ENCODE measurements around the gene ZBTB20.
A peak's percentile ranks its signal among the peaks of the same experiment; 100 is the strongest.
"Not testable (repeated sequence)": the region's sequence is repeated elsewhere in the genome, so short reads cannot be mapped to it uniquely, and the experiment has no call there.

ZBTB20 gene

GRCh38 chr3:115146418-115147328 lies at the start of gene ZBTB20:
Gene ZBTB20, minus strand, starts transcription at chr3:115147288.
- DNase-seq (ENCODE audit: low read depth): peak; percentile 36

DNA sequence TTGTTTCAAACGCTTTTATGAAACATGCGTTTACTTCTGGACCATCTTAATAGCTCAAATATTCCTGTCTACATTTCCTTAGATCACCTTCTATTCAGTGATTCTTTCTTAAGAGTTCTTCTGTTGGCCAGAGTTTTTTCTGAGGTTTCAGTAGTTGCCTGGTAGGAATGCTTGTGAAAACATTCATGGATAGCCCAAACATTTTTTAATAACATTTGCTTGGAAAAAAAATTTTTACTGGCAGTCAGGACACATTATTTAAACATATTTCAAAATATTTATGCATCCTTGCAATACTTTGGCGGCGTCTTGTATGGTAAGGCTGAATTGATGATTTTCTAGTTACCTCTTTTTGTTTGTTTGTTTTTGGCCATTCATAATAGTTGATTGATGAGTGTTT lies 47.4 kb upstream of the ZBTB20 start:
- DNase-seq (ENCODE audit: low read depth): no peak

DNA sequence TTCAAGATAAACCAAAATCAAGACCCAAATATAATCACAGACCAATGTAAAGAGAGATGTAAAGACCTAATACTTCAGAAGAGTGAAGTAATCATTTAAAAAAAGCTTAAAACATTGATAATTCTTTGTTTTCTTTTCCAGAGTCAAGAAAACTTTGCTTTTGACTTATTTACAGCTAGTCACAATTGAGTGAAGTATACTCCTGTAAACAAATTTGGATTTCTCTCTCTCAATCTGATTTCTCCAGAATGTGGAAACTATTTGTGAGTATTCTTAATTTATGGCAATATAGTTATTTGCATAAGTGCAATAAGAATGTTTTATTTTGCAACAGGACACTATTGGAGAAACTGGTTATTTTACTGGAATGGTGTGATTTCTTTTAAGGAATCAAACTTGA lies 43.7 kb upstream of the ZBTB20 start:
- no peak for DNase-seq (ENCODE audit: low read depth)

DNA sequence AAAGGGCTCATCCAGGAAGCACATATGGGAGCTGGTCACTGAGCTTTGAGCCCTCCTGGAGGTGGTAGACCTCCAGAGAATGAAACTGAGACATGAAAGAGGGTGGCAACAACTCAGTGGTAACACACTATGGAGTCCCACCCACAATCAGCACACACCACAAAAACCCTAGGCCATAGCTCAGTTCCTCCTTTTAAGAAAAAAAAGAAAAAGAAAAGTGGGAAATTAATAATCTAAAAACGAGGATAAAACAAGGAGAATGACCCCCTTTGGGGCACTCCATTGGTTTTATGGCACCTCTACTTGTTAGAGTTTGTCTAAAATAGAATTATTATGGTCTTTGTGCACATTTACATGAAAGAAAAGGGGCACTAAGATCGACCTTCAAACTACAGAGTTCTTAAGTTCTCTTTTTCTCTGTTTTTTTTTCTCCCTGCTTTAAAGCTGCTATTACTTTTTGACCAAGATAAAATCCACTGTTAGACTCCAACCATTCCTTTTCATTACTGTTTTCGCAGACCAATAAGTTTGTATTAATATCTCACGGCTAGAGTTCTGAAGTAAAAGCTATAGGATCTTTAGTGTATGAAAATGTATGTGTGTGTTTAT lies 40.2 kb upstream of the ZBTB20 start:
- no peak for DNase-seq (ENCODE audit: low read depth)

DNA sequence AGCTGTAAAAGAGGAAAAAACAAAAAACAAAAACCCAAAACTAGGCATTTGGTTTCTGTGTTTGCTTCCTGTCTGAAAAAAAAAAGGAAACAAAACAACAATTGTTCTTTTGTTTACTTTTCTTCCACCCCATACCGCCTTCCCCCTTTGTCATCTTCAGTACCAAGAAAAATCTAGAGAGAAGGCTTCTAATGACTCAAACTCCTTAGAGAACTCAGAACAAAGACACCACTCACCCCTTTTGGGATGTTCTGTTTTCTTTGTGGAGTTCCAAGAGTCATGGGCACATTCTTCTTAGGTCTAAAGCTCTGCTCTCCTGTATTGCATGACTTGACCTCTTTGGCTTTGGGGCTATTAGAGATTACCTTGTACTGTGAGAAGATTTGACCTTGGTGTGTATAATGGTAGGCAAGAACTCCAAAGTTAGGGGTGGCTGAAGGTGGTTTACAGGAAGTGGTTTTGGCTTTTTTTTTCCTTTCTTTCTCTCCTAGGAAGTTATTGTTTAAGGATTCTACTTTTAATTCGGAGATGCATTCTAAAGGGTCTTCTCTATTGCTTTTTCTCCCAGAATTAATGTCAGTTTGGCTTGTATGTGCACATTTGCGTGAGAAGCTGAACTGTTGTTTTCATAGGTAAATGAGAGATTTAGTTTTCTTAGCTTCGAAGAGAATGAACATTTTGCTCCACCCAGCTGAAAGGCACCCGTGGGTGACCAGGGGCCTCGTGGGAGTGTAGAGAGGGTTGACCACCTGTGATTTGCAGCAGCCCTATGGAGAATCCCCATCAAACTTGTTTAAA lies 39.5 kb upstream of the ZBTB20 start:
- no peak for DNase-seq (ENCODE audit: low read depth)

- DNase-seq (ENCODE audit: low read depth): not testable (repeated sequence)
These were observed 37.9 kb upstream of the ZBTB20 start for GRCh38 chr3:115184859-115185572.

- DNase-seq (ENCODE audit: low read depth): not testable (repeated sequence)
These were observed 31.8 kb upstream of the ZBTB20 start for GRCh38 chr3:115178930-115179329.

- DNase-seq (ENCODE audit: low read depth): no peak
These were observed 22.7 kb upstream of the ZBTB20 start for GRCh38 chr3:115169808-115170207.

- no peak for DNase-seq (ENCODE audit: low read depth)
These were observed 18.6 kb upstream of the ZBTB20 start for GRCh38 chr3:115165701-115166100.

- no peak for DNase-seq (ENCODE audit: low read depth)
These were observed 18.2 kb upstream of the ZBTB20 start for GRCh38 chr3:115165266-115165665.

- DNase-seq (ENCODE audit: low read depth): no peak
These were observed 17.5 kb upstream of the ZBTB20 start for GRCh38 chr3:115164374-115165221.

DNA sequence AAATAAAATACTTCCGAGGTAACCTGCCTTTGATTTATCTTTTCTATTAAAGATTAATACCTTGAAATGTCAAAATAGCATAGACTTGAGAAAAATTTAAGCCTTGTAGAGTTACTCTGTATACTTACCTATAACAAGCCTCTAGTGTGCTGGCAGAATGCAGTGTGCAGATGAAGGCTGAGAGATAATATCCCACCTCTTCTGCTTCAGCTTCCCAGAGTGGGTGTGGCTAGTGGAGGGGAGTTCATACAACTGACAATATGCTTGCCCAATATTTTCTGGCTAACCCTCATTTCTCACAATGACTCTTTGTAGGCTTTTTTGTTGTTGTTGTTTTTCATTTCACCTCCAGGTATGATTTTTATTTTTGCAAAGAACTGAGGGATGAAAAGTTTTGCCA lies 15.7 kb upstream of the ZBTB20 start:
- DNase-seq (ENCODE audit: low read depth): no peak

GRCh38 chr3:115161866-115162265 lies 14.8 kb upstream of the ZBTB20 start:
- no peak for DNase-seq (ENCODE audit: low read depth)

DNA sequence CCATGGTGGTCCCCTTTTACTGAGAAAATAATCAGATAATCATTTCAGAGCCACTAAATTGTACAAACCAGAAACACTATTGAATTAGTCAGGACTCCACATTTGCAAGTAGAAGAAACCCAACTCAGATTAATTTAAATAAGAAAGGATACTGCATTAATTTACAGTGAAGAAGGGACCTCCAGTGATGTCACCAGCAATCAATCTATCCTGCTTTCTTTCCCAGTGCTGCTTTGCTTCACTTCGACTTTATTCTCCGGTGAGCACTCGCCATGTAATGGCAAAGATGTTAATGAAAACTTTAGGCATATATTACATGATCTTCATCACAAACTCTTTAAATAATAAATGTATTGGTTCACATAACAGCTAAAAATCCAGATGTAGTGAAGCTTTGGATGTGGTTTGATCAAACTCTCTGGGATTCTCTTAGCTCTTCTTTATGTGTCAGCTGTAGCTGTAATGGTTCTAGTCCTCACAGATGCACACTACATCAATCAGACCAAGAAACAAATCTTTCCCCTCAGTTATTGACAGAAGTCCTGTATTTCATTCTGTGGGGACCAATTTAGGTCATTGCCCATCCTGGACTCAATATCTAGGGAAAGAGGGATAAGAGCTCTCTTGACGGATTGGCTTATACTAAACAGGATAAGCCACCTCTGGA lies 14.2 kb upstream of the ZBTB20 start:
- DNase-seq (ENCODE audit: low read depth): no peak

DNA sequence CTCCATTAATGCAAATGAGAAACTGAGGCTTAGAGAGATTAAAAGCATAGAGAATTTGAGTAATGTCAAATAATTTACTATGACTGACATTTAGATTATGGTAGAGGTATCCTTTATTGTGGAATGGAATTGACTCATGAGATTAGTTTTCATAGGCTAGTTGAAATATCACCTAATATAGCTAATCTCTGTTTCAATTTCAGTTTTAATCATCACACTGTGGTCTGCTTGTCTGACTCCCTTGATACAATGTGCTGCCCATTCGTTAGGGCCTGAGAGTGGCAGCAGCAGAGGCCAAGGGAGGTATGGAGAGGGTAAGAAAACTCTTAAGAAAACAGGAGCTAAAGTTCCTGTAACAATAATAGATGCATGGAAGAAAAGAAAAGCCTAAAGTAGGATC lies 13.2 kb upstream of the ZBTB20 start:
- no peak for DNase-seq (ENCODE audit: low read depth)

DNA sequence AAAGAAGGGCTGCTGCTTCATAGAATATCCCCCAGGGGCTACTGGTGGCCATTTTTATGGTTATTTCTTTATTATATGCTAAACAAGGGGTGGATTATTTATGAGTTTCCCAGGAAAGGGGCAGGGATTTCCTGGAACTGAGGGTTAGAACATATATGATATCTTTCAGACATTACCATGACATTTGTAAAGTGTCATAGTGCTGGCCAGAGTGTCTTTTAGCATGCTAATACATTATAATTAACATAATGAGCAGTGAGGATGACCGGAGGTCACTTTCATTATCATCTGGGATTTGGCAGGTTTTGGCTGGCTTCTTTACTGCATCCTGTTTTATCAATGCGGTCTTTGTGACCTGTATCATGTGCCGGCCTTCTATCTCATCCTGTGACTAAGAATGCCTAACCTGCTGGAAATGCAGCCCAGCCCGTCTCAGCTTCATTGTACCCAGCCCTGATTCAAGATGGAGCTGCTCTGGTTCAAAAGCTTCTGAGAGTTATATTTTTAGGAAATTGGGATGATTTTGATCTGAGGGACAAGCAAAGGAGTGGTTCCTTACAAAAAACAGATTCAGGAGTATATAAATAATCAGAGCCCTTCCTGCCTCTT lies 9.1 kb upstream of the ZBTB20 start:
- no peak for DNase-seq (ENCODE audit: low read depth)

DNA sequence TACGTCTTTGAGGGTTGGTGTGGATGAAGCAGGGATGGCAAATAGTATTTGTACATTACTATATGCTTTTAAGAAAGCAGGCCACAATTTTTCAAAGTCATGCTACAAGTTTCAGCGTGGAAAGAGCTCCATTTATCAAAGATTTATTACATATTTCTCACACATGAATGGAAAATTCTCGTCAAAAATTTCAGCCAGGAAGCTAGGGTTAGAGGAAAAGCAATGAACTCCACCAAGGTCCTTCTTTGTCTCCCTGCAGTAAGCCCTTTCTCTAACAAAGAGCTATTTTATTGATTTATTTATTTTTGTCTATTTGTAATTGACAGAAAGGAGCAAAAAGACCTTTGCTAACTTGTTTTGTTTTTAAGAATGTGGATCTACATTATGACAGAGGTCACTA lies 7.5 kb upstream of the ZBTB20 start:
- no peak for DNase-seq (ENCODE audit: low read depth)

- no peak for DNase-seq (ENCODE audit: low read depth)
These were observed 4.8 kb upstream of the ZBTB20 start for GRCh38 chr3:115151921-115152320.

DNA sequence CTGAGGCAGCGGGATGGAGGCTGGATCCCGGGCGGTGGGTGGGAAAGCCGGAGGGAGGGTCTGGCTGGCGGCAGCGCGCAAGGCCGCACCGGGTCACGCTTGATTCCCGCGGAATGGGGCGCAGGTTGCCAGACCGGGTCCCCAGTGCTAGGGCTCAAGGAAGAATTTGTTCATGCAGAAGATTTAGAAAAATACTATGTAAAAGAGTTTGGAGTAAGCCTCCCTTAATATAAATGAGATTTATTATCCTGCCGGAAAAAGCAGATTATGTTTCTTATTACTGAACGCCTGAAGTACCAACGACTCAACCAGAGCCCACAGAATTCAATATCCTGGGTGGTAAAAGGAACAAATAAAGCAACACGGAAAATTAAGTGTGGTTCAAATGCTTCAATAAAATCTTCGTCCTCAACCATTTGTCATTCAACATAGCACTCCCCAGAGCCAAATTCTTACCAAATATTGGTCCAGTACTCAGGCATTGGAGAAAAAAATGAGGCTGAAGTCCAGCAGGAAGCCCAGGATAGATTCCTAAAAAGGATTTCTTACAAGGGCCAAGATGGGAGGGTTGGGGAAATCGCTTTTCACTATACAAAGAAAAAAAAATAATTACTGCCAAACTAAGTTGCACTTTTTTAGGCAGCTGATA lies 1.2 kb upstream of the ZBTB20 start:
- no peak for DNase-seq (ENCODE audit: low read depth)

Measured in stimulated activated CD8-positive, alpha-beta memory T cell treated with anti-CD3 and anti-CD28 coated beads, Interleukin-15, amount 100 ng/mL, for 24 hours (primary cell).